ENCODE measurements around the gene CORO2A.

DNA sequence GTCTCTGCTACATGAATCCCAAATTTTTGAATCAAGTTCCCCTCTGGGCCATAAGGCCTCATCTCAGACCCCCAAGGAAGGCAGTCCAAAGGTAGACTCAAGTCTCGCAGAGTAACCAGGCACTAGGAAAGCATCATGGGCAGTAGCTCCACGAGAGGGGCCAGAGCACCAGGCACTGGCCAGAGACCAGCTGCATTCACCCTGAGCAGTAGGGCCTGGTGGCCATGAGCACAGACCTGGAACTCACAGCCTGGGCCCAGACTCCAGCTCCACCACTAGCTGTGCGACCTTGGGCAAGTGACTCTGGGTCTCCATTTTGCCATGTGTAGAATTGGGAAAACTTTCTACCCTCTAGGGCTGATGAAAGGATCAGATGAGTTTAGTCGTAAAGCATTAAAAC lies 107.4 kb downstream of the CORO2A start:
- no peak for TF ChIP-seq EZH2 (IDR thresholded peaks at IDR 0.05; ENCODE audit: low read depth, low read length, severe bottlenecking)
- TF ChIP-seq MAFK (IDR thresholded peaks at IDR 0.05; ENCODE audit: low read depth, low read length), result no peak
- TF ChIP-seq, protein P1, sequence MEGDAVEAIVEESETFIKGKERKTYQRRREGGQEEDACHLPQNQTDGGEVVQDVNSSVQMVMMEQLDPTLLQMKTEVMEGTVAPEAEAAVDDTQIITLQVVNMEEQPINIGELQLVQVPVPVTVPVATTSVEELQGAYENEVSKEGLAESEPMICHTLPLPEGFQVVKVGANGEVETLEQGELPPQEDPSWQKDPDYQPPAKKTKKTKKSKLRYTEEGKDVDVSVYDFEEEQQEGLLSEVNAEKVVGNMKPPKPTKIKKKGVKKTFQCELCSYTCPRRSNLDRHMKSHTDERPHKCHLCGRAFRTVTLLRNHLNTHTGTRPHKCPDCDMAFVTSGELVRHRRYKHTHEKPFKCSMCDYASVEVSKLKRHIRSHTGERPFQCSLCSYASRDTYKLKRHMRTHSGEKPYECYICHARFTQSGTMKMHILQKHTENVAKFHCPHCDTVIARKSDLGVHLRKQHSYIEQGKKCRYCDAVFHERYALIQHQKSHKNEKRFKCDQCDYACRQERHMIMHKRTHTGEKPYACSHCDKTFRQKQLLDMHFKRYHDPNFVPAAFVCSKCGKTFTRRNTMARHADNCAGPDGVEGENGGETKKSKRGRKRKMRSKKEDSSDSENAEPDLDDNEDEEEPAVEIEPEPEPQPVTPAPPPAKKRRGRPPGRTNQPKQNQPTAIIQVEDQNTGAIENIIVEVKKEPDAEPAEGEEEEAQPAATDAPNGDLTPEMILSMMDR (IDR thresholded peaks at IDR 0.05; ENCODE audit: control extremely low read depth in 1 of 3, insufficient read depth in 1 of 3, low read depth in 1 of 3, low read length in 3 of 3), result no peak
- TF ChIP-seq CHD1 (IDR thresholded peaks at IDR 0.05; ENCODE audit: low read depth, low read length), result no peak
